Muscle of back (tissue), 11 donors: ENCODE results near the gene SLC1A7. TPM values are rescaled to one million over a fixed set of nuclear protein-coding genes. Genes with fewer than 3 reads are reported as not detected.

Experiments used
- DNase-seq, 3 donors: peaks; one replicate each; pipeline versions ENCODE4 v3.0.0 to v3.0.0-alpha.2; 2013
- polyA plus RNA-seq, 10 donors: library from polyadenylated mRNA; unstranded; fragments of 120-200 nt; gene quantifications; one replicate each; pipeline ENCODE4 v1.2.1, GENCODE V29; 2013; ENCODE audit not compliant: insufficient read length in 10 of 10

SLC1A7 gene
- polyA plus RNA-seq, 10 donors, result 0.23 to 0.86 (median 0.41) TPM

- DNase-seq, result no peak
These were observed 50.4 kb downstream of the SLC1A7 start for GRCh38 chr1:53091841-53092645.

DNA sequence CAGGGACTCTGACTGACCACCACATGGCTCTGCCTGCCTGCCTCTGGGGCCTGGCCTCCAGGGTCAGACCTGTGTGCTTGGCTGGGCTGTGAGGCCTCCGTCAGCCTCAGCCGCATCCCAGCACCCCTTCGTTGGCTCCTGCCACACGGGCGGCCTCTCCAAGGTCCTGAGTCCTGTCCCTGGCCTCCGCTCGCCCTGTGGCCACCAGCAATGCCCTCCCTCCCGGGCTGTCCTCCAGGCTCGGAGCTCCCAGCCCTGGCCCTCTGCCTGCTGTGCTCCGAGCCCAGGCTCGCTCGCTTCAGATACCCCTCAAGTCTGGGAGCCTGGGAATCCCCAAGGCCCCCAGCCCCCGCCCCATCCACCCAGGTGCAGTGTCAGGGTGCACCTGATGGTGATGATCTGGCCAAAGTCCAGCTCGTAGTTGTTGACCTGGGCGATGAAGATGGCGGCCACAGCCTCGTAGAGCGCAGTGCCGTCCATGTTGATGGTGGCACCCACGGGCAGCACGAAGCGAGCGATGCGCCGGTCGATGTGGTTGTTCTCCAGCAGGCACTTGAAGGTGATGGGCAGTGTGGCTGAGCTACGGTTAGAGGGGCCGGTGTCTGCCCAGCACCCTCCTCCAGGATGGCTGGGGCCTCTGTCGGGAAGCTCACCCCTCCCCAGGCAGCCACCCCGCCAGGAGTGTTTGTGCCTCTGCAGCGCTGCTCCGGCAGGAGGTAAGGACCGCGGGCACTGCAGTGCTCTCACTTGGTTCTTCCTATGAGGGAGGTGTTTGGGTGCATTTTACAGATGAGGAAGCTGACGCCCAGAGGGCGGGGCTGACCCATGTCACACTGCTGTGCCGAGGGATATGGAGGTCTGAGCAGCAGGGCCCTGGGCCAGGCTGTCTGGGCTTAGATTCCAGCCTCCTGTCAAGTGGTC, 52.0 kb downstream of the SLC1A7 start:
- DNase-seq, result no peak

- DNase-seq, result no peak
These were observed 52.8 kb downstream of the SLC1A7 start for GRCh38 chr1:53089478-53090226.

DNA sequence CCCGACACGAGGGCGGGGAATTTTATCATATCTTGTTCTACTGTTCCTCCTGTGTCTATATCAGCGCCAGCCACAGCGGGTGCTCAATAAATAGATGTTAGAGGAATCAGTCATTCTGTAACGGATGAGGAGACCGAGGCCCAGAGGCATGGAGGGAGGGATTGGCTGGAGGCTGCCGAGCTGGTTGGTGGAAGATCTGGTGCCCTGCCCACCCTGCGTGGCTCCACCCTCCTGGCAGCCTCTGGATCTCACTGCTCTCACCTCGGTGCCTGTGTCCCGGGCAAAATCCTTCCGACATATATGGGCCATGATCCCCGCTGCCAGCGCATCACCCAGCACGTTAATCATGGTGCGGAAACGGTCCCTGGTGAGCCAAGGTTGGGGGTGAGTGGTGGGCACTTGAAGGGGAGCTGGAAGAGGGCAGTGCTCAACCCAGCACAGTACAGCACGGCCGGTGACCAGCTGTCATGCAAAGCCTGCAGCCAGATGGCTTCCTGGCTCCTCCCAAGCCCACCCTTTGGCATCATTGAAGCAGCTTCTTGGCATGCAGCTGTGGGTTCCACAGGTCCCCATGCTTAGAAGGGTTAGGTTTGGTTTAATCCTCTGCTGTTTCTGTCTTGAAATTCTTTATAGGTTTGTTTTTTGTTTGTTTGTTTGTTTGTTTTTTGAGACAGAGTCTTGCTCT, 53.7 kb downstream of the SLC1A7 start:
- DNase-seq, result peak in 2 of 3 donors; percentile 28 to 64

DNA sequence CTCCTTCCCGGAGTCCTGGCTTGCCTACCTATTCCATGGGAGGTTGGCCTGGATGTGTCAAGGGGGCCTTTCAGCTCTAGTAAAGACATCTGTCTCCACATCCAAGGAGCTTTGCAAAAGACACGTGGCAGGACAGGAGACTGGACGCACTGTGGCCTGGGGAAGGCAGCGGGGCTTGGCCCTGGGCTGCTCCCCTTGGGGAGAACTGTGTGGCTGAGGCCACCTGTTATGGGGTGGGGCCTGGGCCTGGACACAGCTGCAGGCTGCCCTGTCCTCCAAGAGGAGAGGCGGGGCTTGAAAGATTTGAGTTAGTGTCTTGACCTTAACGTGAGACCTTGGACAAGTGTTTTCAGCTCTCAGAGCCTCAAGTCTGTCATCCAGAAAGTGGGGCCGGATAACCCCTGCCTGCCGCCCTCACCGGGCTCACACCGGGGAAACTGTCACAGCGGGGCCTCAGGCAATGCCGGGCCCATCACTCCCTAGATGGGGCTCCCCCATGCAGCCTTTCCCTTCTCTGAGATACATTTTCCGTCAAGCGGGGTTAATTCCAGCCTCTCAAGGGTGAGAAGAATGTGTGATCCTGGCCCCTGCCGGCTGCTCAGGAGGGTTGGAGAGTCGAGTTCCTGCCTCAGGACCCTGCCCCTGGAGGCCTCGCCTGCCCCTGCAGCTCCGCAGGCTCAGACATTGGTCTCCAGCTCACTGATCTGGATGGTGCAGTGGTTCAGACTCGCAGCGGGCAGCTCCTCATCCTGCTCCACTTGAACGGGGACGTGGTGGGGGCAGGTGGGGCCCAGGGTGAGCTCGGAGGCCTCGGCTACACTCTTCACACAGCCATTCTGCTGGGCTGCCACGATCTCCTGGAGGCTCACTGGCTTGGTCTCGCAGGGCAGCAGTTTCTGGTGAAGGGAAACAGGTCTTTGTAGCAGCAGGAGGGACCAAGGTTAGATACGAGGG, 54.8 kb downstream of the SLC1A7 start:
- peak in 2 of 3 donors; percentile 35 to 54 for DNase-seq

- no peak for DNase-seq
These were observed 55.9 kb downstream of the SLC1A7 start for GRCh38 chr1:53086491-53087070.

- DNase-seq, result no peak
These were observed 57.0 kb downstream of the SLC1A7 start for GRCh38 chr1:53085405-53085804.

DNA sequence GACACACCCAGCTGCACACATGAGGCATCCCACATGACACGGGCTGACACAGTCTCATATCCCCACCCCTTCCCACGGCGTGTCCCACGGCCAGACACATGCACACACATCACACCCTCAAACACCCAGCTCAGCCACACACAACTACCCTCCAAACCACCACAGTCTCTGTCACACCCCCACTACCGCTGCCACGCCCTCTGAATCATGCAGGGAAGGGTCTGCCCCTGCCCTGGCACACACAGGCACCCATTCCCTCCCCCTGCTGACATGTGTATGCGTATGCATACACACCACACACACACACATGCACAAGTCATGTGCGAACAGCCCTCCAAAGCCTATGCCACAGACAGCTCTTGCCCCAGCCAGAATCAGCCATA, 57.9 kb downstream of the SLC1A7 start:
- no peak for DNase-seq

DNA sequence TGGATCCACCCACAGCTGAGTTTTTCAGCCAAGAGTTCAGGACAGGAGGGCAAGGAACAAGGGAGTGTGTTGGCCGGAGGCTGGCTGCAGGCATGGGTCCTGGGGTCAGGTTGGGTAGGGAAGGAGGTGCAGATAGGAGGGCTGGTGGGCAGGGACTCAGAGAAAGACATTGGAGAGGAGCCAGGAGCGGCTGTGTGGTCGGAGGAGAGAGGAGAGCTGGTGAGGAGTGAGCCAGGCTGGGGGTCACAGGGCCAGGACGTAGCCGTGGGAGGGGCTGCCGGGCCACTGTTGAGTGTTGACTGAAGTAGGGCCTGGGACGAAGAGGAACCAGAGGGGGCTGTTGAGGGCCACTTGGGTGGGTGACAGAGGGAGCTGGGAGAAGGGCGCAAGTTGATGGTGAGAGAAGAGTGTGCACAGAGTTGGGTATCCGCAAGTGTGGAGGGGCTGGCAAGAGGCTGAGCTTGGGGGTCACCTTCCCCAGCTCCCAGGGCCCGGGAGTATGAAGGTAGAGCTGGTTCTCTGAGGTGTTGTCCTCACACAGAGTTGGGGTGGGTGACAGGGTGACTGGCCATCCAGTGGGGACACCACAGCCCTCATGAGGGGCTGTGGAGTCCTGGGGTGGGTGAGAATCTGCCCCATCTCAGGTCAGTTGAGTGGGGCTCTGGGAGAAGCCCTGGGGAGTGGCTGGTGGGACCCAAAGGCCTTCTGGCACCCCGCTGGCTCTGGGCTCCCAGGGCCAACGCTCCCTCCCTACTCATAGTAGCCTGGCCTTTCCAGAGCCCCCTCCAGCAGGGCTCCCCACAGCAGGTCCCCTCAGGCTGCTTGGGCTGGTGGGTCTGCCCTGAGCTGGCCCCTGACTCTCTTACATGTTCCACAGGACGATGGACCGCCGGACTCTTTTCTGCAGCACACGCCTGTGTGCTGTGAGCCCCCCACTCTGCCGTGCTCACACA, 58.5 kb downstream of the SLC1A7 start:
- DNase-seq, result no peak

DNA sequence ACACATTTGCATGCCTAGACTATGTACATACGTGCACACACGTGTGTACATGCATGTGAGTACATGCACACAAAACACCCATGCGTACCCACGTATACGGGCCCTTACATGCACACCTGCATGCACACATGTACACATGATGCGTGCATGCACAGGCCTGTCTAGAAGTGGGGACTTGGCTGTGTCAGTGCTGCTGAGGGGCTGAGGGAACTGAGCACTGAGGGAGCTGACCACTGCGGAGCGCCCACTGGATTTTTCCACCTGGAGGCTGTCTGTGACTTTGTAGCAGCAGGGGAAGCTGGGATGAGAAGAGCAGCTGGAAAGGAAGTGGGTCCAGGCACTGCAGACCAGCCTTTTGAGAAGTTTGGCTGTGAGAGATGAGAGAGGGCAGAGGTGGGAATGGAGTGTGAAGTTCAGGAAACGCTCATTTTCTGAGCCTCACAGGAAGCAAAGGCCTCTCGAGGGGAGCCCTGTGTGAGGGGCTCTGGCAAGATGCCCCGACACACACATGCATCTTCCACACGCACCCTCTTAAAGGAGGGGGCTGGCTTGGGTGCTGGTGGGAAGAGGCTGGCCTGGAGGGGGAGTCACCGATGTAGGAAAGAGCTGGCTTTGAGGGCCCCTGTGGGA, 59.5 kb downstream of the SLC1A7 start:
- DNase-seq, result no peak

DNA sequence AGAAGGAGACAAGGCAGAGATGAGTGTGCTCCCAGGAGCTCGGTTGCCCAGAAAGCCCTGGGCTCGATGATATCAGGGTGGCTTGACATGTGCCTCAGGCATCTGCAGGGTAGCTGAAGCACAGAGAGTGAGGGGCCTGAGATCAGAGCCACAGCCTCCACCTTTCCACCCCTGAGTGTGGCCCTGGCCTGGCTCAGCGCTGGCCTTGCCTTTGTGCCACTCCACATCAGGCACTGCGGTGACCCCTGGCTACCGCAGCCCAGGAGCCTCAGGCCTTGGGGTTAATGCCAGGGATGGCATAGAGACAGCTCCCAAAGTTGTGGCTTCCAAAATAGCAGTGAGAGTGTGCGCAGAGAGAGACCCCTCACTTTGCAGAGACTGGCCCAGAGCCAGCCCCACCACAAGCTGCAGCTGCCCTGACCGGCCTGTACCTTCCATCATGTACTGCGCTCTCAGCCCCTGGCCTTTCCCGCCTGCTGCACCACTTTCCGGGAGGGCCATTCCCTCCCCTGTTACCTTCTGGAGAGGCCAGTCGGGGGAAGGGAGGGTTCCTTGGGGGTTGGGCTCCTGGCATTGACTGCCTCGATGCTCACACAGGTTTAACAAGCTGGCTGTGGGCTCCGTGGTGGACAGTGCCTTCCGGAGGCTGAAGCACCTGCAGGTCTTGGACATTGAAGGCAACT, 60.9 kb downstream of the SLC1A7 start:
- DNase-seq, result no peak

GRCh38 chr1:53080769-53081168, 61.7 kb downstream of the SLC1A7 start:
- DNase-seq, result no peak

- no peak for DNase-seq
These were observed 62.4 kb downstream of the SLC1A7 start for GRCh38 chr1:53080041-53080440.

GRCh38 chr1:53079251-53079650, 63.2 kb downstream of the SLC1A7 start:
- no peak for DNase-seq

DNA sequence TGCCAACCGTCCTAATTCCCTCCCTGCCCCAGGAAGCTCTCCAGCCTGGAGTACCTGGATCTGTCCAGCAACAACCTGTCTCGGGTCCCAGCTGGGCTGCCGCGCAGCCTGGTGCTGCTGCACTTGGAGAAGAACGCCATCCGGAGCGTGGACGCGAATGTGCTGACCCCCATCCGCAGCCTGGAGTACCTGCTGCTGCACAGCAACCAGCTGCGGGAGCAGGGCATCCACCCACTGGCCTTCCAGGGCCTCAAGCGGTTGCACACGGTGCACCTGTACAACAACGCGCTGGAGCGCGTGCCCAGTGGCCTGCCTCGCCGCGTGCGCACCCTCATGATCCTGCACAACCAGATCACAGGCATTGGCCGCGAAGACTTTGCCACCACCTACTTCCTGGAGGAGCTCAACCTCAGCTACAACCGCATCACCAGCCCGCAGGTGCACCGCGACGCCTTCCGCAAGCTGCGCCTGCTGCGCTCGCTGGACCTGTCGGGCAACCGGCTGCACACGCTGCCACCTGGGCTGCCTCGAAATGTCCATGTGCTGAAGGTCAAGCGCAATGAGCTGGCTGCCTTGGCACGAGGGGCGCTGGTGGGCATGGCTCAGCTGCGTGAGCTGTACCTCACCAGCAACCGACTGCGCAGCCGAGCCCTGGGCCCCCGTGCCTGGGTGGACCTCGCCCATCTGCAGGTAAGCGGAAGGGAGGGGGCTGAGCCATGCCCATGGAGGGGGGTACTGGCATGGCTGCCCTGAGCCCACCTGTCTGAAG, 63.9 kb downstream of the SLC1A7 start:
- no peak for DNase-seq

GRCh38 chr1:53077599-53077965, 64.9 kb downstream of the SLC1A7 start:
- DNase-seq, result no peak
